ENCODE measurements around the gene LDHD. TPM values are rescaled to one million over a fixed set of nuclear protein-coding genes. Genes with fewer than 3 reads are reported as not detected.

Gene LDHD
- total RNA-seq (2014; rRNA removed; shearing (Covaris generic)) (0.38 and 0.65 TPM in 2 replicates), polyA plus RNA-seq (2016; fragmentation: Nextera tagmentation; extraction: Ambion mirVana) (0.81 and 1.1 TPM in 2 replicates)

DNA sequence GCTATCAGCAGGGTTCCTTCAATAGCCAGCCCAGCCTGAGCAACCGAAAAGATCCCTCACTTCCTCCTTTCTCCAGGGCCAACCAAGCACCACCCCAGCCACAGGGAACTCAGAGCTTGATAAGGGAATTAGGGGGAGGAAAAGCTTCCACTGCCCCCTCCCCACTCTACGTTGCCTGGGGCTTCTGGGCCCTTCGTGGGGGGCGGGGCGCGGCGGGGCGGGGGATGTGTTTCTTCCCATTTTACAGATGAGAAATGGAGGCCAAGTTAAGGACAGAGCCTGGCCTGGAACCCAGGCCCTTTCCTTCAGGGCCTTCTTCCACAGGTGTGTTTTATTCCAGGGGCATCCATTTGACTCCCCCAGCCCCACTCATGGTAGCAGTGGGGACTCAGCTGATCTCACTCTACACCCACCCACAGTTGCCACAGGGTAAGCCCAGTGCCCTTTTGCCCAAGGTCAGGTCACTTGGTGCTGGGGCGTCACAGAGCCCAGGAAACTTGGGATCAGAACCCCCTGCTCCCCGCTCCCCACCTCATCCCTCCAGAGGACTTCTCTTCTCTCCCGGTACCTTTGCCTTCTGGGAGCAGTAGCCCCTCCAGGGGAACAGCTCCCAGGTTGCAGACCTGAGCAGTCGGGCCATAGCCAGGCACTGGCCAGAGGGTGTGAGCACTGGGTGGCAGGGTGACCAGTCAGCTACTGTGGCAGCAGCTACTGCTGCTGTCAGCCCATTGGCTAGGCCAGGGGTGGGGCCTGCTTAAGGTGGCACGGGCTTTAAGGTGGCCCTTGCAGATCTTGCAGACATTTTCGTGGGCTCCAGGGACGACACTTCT is at the start of gene LDHD:
Gene LDHD, minus strand, starts transcription at position 700 of the 830 bp plus-strand sequence. Its CDS starts 60 bp downstream, at position 640.
- WGBS, 2 experiments (ENCODE audit: low coverage in 1 of 2, low lambda C conversion rate in 2 of 2, missing lambda C conversion rate in 2 of 2): 28 to 52% methylated on average over 9 to 15 of the region's 15 CpGs
- no peaks in the 10 kb centered on the region for H3K4me1 ChIP-seq (ENCODE audit: insufficient read depth)
- in situ Hi-C loops (cut with MboI): no loop called here
- H4K20me1 ChIP-seq (ENCODE audit: insufficient read depth): no peaks in the 10 kb centered on the region
- DNase-seq: peak; percentile 72
- H3K9me3 ChIP-seq (ENCODE audit: low read depth): no peaks in the 10 kb centered on the region
- H2AFZ ChIP-seq: peak within 1 kb of the TSS; percentile 56
- H3K36me3 ChIP-seq (ENCODE audit: low read depth): no peaks in the 10 kb centered on the region
- no peak within 1 kb of the TSS for H3K27ac ChIP-seq
- H3K9ac ChIP-seq: peak within 1 kb of the TSS; percentile 48; the same call in 1 of the 2 replicates
- H3K9me2 ChIP-seq (ENCODE audit: insufficient read depth): no peaks in the 10 kb centered on the region
- no peaks in the 10 kb centered on the region for H3K79me2 ChIP-seq (ENCODE audit: insufficient read depth)
- H3K27me3 ChIP-seq (replicated peaks; ENCODE audit: insufficient read depth): no peaks in the 10 kb centered on the region
- peak within 1 kb of the TSS; percentile 78 for H3K4me2 ChIP-seq (ENCODE audit: unreplicated experiment)
- TF ChIP-seq EZH2phosphoT487 (IDR thresholded peaks at IDR 0.05; ENCODE audit: insufficient read depth, low read depth) (no peak), EZH2 (IDR thresholded peaks at IDR 0.05; ENCODE audit: insufficient read depth, poor library complexity, severe bottlenecking) (no peak)
- H3K4me3 ChIP-seq: peak within 1 kb of the TSS; percentile 57
- H3F3A ChIP-seq (ENCODE audit: insufficient read depth): no peaks in the 10 kb centered on the region

GRCh38 chr16:75160386-75160785 is 43.8 kb upstream of the LDHD start:
- in situ Hi-C loops (cut with MboI): no loop called here
- TF ChIP-seq EZH2 (IDR thresholded peaks at IDR 0.05; ENCODE audit: insufficient read depth, poor library complexity, severe bottlenecking) (no peak), EZH2phosphoT487 (IDR thresholded peaks at IDR 0.05; ENCODE audit: insufficient read depth, low read depth) (no peak)
- 0 out of 2 replicates have a peak, but pooled peaks cover 7% of the 10 kb centered on the region for H3K79me2 ChIP-seq (ENCODE audit: insufficient read depth)

DNA sequence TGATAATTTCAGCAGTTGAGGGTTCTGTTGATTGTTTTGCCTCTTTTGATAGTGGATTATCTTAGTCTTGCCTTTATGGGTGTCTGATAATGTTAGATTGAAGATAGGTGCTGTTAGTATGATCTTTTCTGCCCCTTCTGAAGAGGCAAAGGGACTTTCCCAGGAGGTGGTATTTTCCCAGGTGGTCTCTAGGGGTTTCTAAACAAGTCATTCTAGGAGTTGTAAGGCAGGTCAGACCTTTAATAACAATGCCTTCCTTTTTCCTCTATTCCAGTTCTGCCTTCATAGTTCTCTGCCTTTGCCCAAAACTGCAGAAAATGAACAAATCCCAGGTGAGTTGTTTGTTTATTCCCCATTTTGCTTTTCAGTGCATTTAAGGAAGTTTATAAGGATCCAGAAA is 36.1 kb upstream of the LDHD start:
- Histone ChIP-seq H4K20me1 (ENCODE audit: insufficient read depth) (no peaks in the 10 kb centered on the region), H3K4me2 (ENCODE audit: unreplicated experiment) (no peak overlapping the region), H3K27me3 (replicated peaks; ENCODE audit: insufficient read depth) (no peaks in the 10 kb centered on the region), H3K27ac (no peak overlapping the region), H3K79me2 (ENCODE audit: insufficient read depth) (peaks cover 42% of the 10 kb centered on the region), H3K9ac (no peak overlapping the region), H3K4me3 (no peak overlapping the region), H3K9me2 (ENCODE audit: insufficient read depth) (no peaks in the 10 kb centered on the region), H3F3A (ENCODE audit: insufficient read depth) (no peaks in the 10 kb centered on the region), H3K9me3 (ENCODE audit: low read depth) (peaks cover 9% of the 10 kb centered on the region), H3K4me1 (ENCODE audit: insufficient read depth) (no peaks in the 10 kb centered on the region), H3K36me3 (ENCODE audit: low read depth) (no peaks in the 10 kb centered on the region), H2AFZ (no peak overlapping the region)
- DNase-seq: no peak
- in situ Hi-C loops (cut with MboI): no loop called here
- no peak for TF ChIP-seq EZH2 (IDR thresholded peaks at IDR 0.05; ENCODE audit: insufficient read depth, poor library complexity, severe bottlenecking)
- TF ChIP-seq EZH2phosphoT487 (IDR thresholded peaks at IDR 0.05; ENCODE audit: insufficient read depth, low read depth): no peak

More at GRCh38 chr16:75160386-75160785, 43.8 kb upstream of the LDHD start:
- Histone ChIP-seq H3K4me3 (no peak overlapping the region), H2AFZ (no peak overlapping the region), H3K27ac (no peak overlapping the region), H3F3A (ENCODE audit: insufficient read depth) (no peaks in the 10 kb centered on the region), H3K9ac (no peak overlapping the region), H3K4me1 (ENCODE audit: insufficient read depth) (no peaks in the 10 kb centered on the region), H3K9me2 (ENCODE audit: insufficient read depth) (no peaks in the 10 kb centered on the region), H3K9me3 (ENCODE audit: low read depth) (no peaks in the 10 kb centered on the region), H3K27me3 (replicated peaks; ENCODE audit: insufficient read depth) (no peaks in the 10 kb centered on the region), H3K4me2 (ENCODE audit: unreplicated experiment) (no peak overlapping the region), H4K20me1 (ENCODE audit: insufficient read depth) (no peaks in the 10 kb centered on the region), H3K36me3 (ENCODE audit: low read depth) (peaks cover 5% of the 10 kb centered on the region; the same call in 1 of the 2 replicates)
- no peak for DNase-seq
- WGBS, 2 experiments (ENCODE audit: low coverage in 1 of 2, low lambda C conversion rate in 2 of 2, missing lambda C conversion rate in 2 of 2): 91 to 92% methylated on average over 1 of the region's 1 CpG

- no peak overlapping the region for H2AFZ ChIP-seq
- H3K27me3 ChIP-seq (replicated peaks; ENCODE audit: insufficient read depth): no peaks in the 10 kb centered on the region
- DNase-seq: no peak
- no peaks in the 10 kb centered on the region for H4K20me1 ChIP-seq (ENCODE audit: insufficient read depth)
- no peak for TF ChIP-seq EZH2phosphoT487 (IDR thresholded peaks at IDR 0.05; ENCODE audit: insufficient read depth, low read depth)
- TF ChIP-seq EZH2 (IDR thresholded peaks at IDR 0.05; ENCODE audit: insufficient read depth, poor library complexity, severe bottlenecking): no peak
- H3K4me3 ChIP-seq: no peak overlapping the region
- no peak overlapping the region for H3K4me2 ChIP-seq (ENCODE audit: unreplicated experiment)
- no peaks in the 10 kb centered on the region for H3K36me3 ChIP-seq (ENCODE audit: low read depth)
- H3K9me3 ChIP-seq (ENCODE audit: low read depth): peaks cover 9% of the 10 kb centered on the region
- H3F3A ChIP-seq (ENCODE audit: insufficient read depth): no peaks in the 10 kb centered on the region
- 45 to 46% methylated on average over 2 of the region's 2 CpGs for WGBS, 2 experiments (ENCODE audit: low coverage in 1 of 2, low lambda C conversion rate in 2 of 2, missing lambda C conversion rate in 2 of 2)
- no peaks in the 10 kb centered on the region for H3K4me1 ChIP-seq (ENCODE audit: insufficient read depth)
- no peak overlapping the region for H3K27ac ChIP-seq
- peaks cover 42% of the 10 kb centered on the region for H3K79me2 ChIP-seq (ENCODE audit: insufficient read depth)
- H3K9me2 ChIP-seq (ENCODE audit: insufficient read depth): no peaks in the 10 kb centered on the region
- H3K9ac ChIP-seq: no peak overlapping the region
- in situ Hi-C loops (cut with MboI): no loop called here
These were observed 35.2 kb upstream of the LDHD start for GRCh38 chr16:75151798-75152197.

All from GM23248 (cell line).